Measurements from ENCODE around the gene AK4.
"Not testable (repeated sequence)": the region's sequence is repeated elsewhere in the genome, so short reads cannot be mapped to it uniquely, and the experiment has no call there.

AK4 gene

DNA sequence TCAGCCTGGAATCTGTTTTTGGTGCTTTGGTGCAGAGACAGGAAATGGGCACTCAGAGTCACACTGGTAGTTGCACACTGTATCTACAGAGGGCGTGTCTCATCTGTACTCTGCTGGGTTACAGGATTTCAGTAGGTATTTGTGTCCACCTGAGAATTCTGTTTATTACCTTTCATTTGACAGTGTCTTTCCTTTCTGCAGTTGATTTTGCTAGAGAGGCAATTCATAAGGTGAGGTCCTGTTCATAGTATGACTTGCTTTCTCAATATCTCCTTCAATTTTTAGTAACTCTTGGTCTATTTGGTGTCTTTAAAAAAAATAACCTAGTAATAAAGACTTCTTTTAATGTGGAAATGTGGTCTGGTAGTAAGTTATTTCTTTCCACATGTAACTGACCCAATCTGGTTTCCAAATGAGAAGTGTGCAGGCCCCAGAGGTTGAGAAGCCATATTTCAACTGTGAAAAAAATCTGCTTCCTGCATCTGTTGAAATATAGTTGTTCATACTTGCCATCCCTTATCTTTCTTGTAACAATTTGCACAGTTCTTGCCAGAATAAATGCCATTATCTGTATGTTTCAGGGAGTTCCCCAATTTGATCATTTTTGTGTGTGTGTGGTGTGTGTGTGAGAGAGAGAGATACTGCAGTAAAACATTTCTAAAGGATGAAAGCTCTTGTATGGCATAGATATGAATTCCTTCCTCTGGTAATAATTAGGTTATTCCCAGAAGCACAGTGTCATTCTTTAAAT is 82.9 kb downstream of the AK4 start:
- TF ChIP-seq, protein P1, sequence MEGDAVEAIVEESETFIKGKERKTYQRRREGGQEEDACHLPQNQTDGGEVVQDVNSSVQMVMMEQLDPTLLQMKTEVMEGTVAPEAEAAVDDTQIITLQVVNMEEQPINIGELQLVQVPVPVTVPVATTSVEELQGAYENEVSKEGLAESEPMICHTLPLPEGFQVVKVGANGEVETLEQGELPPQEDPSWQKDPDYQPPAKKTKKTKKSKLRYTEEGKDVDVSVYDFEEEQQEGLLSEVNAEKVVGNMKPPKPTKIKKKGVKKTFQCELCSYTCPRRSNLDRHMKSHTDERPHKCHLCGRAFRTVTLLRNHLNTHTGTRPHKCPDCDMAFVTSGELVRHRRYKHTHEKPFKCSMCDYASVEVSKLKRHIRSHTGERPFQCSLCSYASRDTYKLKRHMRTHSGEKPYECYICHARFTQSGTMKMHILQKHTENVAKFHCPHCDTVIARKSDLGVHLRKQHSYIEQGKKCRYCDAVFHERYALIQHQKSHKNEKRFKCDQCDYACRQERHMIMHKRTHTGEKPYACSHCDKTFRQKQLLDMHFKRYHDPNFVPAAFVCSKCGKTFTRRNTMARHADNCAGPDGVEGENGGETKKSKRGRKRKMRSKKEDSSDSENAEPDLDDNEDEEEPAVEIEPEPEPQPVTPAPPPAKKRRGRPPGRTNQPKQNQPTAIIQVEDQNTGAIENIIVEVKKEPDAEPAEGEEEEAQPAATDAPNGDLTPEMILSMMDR (IDR thresholded peaks at IDR 0.05; ENCODE audit: low read depth, low read length): no peak
- H3K4me3 ChIP-seq (ENCODE audit: low read depth, low read length): no peak overlapping the region

DNA sequence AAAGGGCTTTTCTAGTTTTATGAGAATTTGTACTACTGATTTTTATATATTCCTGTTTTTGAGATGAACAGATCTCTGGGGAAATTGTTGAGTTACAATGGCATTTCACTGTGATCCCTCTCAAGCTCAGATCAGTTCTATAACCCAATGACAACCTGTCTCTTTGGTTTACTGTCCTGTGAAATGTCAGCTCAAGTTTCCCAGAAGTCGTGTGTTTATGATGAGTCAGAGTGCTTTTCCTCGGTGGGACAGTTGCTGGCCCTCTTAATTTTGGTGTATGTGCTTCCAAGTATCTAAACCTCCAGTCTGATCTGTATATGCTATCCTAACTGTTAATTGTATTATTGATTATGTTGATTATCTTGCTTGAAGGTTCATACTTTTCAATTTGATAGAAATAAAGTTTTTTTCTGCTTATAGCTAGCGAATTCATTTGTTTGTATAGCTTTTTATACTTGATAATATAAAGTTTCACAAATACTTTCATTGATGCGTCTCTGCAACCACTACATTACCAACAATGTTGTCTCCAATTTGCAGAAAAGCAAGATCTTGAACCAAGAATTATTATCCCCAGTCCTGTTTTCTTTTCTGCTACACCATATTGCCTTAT is 83.8 kb downstream of the AK4 start:
- TF ChIP-seq, protein P1 (IDR thresholded peaks at IDR 0.05; ENCODE audit: low read depth, low read length): no peak
- H3K4me3 ChIP-seq (ENCODE audit: low read depth, low read length): no peak overlapping the region

DNA sequence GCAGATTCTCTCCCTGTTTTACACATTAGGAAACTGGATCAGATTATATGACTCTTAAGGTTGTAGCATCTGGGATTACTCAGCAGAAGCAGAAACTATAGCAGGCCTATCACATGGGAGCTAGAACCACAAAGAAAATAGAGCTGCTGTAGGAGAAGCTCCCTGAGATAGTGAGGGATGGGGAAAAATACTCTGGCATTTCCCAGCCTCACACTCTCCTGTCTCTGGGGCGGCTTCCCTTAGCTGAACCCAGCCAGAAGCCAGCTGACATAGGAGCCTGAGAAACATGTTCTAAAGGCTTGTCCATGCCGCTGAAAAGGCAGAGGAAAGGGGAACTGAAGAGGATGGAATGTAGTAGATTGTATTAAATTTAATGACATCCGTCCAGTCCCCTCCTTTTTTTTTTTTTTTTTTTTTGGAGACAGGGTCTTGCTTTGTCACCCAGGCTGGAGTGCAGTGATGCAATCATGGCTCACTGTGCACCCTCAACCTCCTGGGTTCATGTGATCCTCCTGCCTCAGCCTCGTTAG is 84.5 kb downstream of the AK4 start:
- TF ChIP-seq, protein P1 (IDR thresholded peaks at IDR 0.05; ENCODE audit: low read depth, low read length): no peak
- no peak overlapping the region for H3K4me3 ChIP-seq (ENCODE audit: low read depth, low read length)

DNA sequence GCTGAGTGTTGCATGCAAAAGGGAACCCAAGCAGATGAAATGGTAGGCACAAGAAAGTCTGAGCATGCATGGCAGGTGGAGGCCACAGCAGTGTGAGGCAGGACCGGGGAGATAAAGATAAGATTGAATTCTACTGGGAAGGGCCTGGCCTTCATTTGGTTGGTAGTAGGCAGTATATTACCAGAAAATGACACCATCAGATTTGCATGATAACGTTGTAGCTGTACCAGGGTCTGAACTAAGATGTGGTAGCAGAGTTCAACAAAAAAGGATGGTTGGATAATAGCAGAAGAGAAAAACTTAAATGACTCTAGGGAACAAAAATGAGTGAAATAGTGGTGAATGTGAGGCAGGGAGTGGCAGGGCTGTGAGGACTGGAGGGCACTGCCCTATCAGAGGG is 85.8 kb downstream of the AK4 start:
- H3K4me3 ChIP-seq (ENCODE audit: low read depth, low read length): no peak overlapping the region
- TF ChIP-seq, protein P1 (IDR thresholded peaks at IDR 0.05; ENCODE audit: low read depth, low read length): no peak

DNA sequence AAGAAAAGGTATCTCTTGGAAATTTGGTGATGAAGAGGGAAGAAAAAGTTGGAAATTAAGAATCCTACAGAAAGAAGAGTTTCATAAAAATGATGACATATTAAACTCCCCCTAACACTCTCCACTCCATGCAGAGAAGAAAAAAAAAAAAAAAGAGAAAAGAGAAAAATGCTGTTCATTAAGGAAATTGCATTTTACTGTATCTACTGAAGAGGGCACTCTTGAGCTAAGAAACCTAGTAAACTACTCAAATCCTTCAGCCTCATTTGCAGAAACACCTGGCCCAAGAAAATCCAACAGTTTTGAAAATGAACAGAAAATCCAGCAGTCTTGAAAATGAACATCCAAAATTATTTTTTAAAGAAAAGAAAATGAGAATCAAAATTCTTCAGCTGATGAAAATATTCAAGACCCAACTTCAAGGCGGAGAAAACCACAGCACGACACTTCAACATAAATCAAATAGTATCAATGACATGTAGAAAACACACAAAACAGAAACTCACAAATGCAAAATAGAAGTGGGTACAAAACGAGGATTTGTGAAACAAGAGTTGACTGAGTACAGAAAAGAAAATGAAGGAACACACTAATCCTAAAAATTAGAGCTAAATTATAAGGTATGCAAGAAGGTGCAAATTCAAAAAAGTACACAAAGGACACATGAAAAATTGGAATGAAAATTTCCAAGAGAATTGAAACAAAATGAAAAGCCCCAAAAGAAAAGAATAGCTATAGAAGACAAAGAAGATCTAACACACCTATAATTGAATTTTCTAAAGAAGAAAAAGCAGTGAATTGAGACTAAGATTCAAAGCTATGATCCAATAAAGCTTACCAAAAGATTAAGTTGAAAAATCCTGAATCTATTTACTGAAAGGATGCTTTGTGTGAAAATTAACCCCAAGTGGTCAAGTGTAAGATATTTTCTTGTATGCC is 88.1 kb downstream of the AK4 start:
- TF ChIP-seq, protein P1 (IDR thresholded peaks at IDR 0.05; ENCODE audit: low read depth, low read length): peak; percentile 27; the same call in 1 of the 2 replicates
- H3K4me3 ChIP-seq (ENCODE audit: low read depth, low read length): no peak overlapping the region

DNA sequence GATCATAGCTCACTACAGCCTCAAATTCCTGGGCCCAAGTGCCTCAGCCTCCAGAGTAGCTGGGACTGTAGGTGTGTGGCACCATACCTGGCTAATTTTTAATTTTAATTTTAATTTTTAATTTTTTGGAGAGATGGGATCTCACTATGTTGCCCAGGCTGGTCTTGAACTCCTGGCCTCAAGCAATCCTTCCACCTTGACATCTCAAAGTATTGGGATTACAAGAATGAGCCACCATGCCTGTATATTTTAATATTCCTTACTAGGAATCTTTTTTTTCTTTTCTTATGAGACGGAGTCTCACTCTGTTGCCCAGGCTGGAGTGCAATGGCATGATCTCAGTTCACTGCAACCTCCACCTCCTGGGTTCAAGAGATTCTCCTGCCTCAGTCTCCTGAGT is 89.1 kb downstream of the AK4 start:
- H3K4me3 ChIP-seq (ENCODE audit: low read depth, low read length): not testable (repeated sequence)

DNA sequence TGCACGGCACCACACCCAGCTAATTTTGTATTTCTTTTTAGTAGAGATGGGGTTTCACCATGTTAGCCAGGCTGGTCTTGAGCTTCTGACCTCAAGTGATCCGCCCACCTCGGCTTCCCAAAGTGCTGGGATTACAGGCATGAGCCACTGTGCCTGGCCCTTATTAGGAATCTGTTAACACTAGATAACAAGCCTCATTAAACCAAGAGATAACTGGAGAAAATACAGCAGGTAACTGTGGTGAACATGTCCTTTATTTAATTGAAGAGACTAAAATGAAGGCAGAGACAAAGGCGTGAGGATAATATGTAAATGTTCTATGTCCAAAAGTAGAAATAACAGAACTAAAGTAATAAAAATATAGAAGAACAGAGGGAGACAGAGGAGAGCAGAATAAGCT is 89.5 kb downstream of the AK4 start:
- TF ChIP-seq, protein P1 (IDR thresholded peaks at IDR 0.05; ENCODE audit: low read depth, low read length): no peak

More for the DNA sequence above, 89.5 kb downstream of the AK4 start:
- no peak overlapping the region for H3K4me3 ChIP-seq (ENCODE audit: low read depth, low read length)

Data from WI38 (cell line).